ENCODE data around the gene AAMP.

The AAMP gene

DNA sequence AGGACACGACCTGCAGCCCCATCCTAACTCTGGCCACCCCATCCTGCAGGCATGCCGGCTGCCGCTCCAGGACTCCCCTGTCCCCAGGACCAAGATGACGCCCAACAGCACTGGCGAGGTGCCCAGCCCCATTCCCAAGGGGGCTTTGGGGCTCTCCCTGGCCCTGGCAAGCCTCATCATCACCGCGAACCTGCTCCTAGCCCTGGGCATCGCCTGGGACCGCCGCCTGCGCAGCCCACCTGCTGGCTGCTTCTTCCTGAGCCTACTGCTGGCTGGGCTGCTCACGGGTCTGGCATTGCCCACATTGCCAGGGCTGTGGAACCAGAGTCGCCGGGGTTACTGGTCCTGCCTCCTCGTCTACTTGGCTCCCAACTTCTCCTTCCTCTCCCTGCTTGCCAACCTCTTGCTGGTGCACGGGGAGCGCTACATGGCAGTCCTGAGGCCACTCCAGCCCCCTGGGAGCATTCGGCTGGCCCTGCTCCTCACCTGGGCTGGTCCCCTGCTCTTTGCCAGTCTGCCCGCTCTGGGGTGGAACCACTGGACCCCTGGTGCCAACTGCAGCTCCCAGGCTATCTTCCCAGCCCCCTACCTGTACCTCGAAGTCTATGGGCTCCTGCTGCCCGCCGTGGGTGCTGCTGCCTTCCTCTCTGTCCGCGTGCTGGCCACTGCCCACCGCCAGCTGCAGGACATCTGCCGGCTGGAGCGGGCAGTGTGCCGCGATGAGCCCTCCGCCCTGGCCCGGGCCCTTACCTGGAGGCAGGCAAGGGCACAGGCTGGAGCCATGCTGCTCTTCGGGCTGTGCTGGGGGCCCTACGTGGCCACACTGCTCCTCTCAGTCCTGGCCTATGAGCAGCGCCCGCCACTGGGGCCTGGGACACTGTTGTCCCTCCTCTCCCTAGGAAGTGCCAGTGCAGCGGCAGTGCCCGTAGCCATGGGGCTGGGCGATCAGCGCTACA, 7.0 kb downstream of the AAMP start:
- no peak overlapping the region for H3K23ac ChIP-seq (ENCODE audit: low read length in 2 of 2)
- H2BK120ac ChIP-seq (ENCODE audit: low read depth, low read length) = no peak overlapping the region
- no peak overlapping the region for H2BK5ac ChIP-seq (ENCODE audit: low read depth, low read length, poor library complexity, severe bottlenecking)
- DNase-seq = no peak
- peak overlapping the region in 1 of 2 experiments; percentile 75 for H2BK12ac ChIP-seq (ENCODE audit: low read length in 2 of 2)
- H2BK15ac ChIP-seq (ENCODE audit: low read depth, poor library complexity, severe bottlenecking) = peak overlapping the region; percentile 46
- H3K9me3 ChIP-seq (ENCODE audit: control insufficient read depth, low read length) = no peaks in the 10 kb centered on the region
- WGBS = 97% methylated on average over 39 of the region's 39 CpGs
- no peak overlapping the region for H2AFZ ChIP-seq (ENCODE audit: low read depth, low read length)
- no peaks in the 10 kb centered on the region for H3K27me3 ChIP-seq (ENCODE audit: control insufficient read depth in 1 of 2, insufficient read depth in 1 of 2, low read length in 2 of 2)
- no peak overlapping the region for H3K9ac ChIP-seq (ENCODE audit: low read length)
- H3K79me1 ChIP-seq (replicated peaks; ENCODE audit: low read length, poor library complexity, severe bottlenecking) = peaks cover 33% of the 10 kb centered on the region
- H2AK5ac ChIP-seq (ENCODE audit: low read length, severe bottlenecking) = no peak overlapping the region
- H3K4me3 ChIP-seq (ENCODE audit: insufficient read depth in 1 of 2, low read depth in 1 of 2, low read length in 2 of 2) = no peak overlapping the region
- peak overlapping the region; percentile 43 for H4K91ac ChIP-seq (ENCODE audit: low read length)
- H3K4me1 ChIP-seq (ENCODE audit: control insufficient read depth, insufficient read depth, low read depth, low read length) = peaks cover 35% of the 10 kb centered on the region
- H3K4ac ChIP-seq (ENCODE audit: low read depth in 1 of 2, low read length in 2 of 2) = peak overlapping the region; percentile 8 to 10
- H4K8ac ChIP-seq (ENCODE audit: low read length) = no peak overlapping the region
- H3K4me2 ChIP-seq (ENCODE audit: low read length, poor library complexity, severe bottlenecking) = no peak overlapping the region
- H3K18ac ChIP-seq (ENCODE audit: low read depth in 1 of 2, low read length in 2 of 2) = no peak overlapping the region
- H3K27ac ChIP-seq (ENCODE audit: low read length, poor library complexity, severe bottlenecking) = no peak overlapping the region
- H3K36me3 ChIP-seq (ENCODE audit: control insufficient read depth in 1 of 2, insufficient read depth in 2 of 2, low read depth in 1 of 2, low read length in 2 of 2) = peaks cover 47 to 60% of the 10 kb centered on the region in 2 experiments
- peak overlapping the region in 1 of 2 experiments; percentile 27 for H3K14ac ChIP-seq (ENCODE audit: low read length in 2 of 2)

DNA sequence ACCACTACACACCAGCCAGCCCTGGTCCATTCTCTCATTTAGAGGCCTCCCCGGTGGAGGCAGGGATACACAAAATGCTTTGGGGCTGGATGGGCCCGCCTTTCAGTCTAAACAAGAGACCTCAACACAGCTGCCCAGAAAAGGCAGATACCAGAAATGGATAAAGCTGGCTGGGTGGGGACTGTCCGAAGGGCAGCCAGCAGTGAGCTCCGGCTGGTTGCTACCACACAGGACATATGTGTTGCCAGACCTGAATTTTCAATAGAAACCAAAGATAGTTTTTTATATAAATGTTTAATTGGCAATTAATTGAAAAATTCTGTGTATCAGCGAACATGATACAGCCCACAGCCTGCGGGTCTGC, 7.7 kb downstream of the AAMP start:
- no peak overlapping the region for H3K27ac ChIP-seq (ENCODE audit: low read length, poor library complexity, severe bottlenecking)
- peak overlapping the region; percentile 9 for H2BK15ac ChIP-seq (ENCODE audit: low read depth, poor library complexity, severe bottlenecking)
- H4K8ac ChIP-seq (ENCODE audit: low read length) = peak overlapping the region; percentile 79
- H3K4me2 ChIP-seq (ENCODE audit: low read length, poor library complexity, severe bottlenecking) = no peak overlapping the region
- H3K79me1 ChIP-seq (replicated peaks; ENCODE audit: low read length, poor library complexity, severe bottlenecking) = peaks cover 28% of the 10 kb centered on the region
- H2AFZ ChIP-seq (ENCODE audit: low read depth, low read length) = no peak overlapping the region
- peak overlapping the region; percentile 76 for H4K91ac ChIP-seq (ENCODE audit: low read length)
- 86% methylated on average over 5 of the region's 6 CpGs for WGBS
- peaks cover 46 to 59% of the 10 kb centered on the region in 2 experiments for H3K36me3 ChIP-seq (ENCODE audit: control insufficient read depth in 1 of 2, insufficient read depth in 2 of 2, low read depth in 1 of 2, low read length in 2 of 2)
- H3K4me3 ChIP-seq (ENCODE audit: insufficient read depth in 1 of 2, low read depth in 1 of 2, low read length in 2 of 2) = no peak overlapping the region
- no peak overlapping the region for H2BK120ac ChIP-seq (ENCODE audit: low read depth, low read length)
- no peak overlapping the region for H2BK5ac ChIP-seq (ENCODE audit: low read depth, low read length, poor library complexity, severe bottlenecking)
- H3K4ac ChIP-seq (ENCODE audit: low read depth in 1 of 2, low read length in 2 of 2) = peak overlapping the region in 1 of 2 experiments; percentile 17
- no peak overlapping the region for H3K9ac ChIP-seq (ENCODE audit: low read length)
- H3K27me3 ChIP-seq (ENCODE audit: control insufficient read depth in 1 of 2, insufficient read depth in 1 of 2, low read length in 2 of 2) = no peaks in the 10 kb centered on the region
- H2BK12ac ChIP-seq (ENCODE audit: low read length in 2 of 2) = peak overlapping the region in 1 of 2 experiments; percentile 8
- H3K23ac ChIP-seq (ENCODE audit: low read length in 2 of 2) = peak overlapping the region in 1 of 2 experiments; percentile 47
- no peaks in the 10 kb centered on the region for H3K9me3 ChIP-seq (ENCODE audit: control insufficient read depth, low read length)
- no peak overlapping the region for H3K14ac ChIP-seq (ENCODE audit: low read length in 2 of 2)
- peaks cover 35% of the 10 kb centered on the region for H3K4me1 ChIP-seq (ENCODE audit: control insufficient read depth, insufficient read depth, low read depth, low read length)
- no peak overlapping the region for H2AK5ac ChIP-seq (ENCODE audit: low read length, severe bottlenecking)
- no peak for DNase-seq
- peak overlapping the region; percentile 30 to 48 for H3K18ac ChIP-seq (ENCODE audit: low read depth in 1 of 2, low read length in 2 of 2)

DNA sequence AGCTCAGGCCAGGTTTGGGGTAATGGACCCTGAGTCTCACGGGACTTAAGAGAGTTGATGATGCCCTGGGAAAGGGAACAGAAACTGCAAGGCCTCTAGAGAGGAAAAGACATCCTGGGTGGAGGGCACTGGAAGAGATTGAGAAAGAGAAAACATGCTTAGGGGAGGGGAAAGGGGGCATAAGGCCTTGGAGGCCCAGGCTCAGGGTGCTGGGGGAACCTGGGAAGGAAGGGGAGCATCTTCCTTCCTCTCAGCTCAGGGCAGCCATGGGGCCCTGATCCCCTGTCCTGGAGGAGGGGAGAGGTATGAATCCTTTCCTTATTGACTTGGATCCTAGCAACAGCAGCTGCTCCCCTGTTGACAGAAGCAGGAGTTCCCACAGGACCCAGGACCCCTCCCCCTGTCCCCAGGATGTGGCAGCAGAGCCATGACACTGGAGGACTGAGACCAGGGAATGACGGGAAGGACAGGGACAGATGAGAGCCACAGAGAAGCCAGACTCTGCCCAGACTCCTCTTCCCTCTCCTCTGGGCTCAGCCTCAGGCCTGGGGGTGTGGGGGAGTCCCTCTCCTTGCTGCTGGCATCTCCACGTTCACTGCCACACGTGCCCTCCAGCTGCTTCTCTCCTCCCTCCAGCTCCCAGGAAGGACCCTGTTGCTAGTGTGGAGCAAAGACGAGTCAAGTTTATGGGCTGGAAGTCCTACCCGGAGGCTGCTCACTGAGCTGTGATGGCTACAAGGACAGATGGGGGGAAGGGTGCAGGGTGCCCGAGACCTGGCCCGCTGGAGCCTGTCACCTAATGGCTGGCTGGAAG, 8.3 kb downstream of the AAMP start:
- Histone ChIP-seq H3K27me3 (ENCODE audit: control insufficient read depth in 1 of 2, insufficient read depth in 1 of 2, low read length in 2 of 2) (no peaks in the 10 kb centered on the region), H3K79me1 (replicated peaks; ENCODE audit: low read length, poor library complexity, severe bottlenecking) (peaks cover 23% of the 10 kb centered on the region), H3K9ac (ENCODE audit: low read length) (peak overlapping the region; percentile 38), H3K36me3 (ENCODE audit: control insufficient read depth in 1 of 2, insufficient read depth in 2 of 2, low read depth in 1 of 2, low read length in 2 of 2) (peaks cover 46 to 57% of the 10 kb centered on the region in 2 experiments), H3K4me3 (ENCODE audit: insufficient read depth in 1 of 2, low read depth in 1 of 2, low read length in 2 of 2) (no peak overlapping the region), H4K8ac (ENCODE audit: low read length) (peak overlapping the region; percentile 79), H2AFZ (ENCODE audit: low read depth, low read length) (no peak overlapping the region), H3K18ac (ENCODE audit: low read depth in 1 of 2, low read length in 2 of 2) (peak overlapping the region; percentile 30 to 81), H3K23ac (ENCODE audit: low read length in 2 of 2) (peak overlapping the region in 1 of 2 experiments; percentile 47), H3K4me1 (ENCODE audit: control insufficient read depth, insufficient read depth, low read depth, low read length) (peaks cover 35% of the 10 kb centered on the region), H2BK120ac (ENCODE audit: low read depth, low read length) (peak overlapping the region; percentile 51), H3K4ac (ENCODE audit: low read depth in 1 of 2, low read length in 2 of 2) (peak overlapping the region; percentile 19 to 52), H2BK5ac (ENCODE audit: low read depth, low read length, poor library complexity, severe bottlenecking) (no peak overlapping the region), H2BK15ac (ENCODE audit: low read depth, poor library complexity, severe bottlenecking) (peak overlapping the region; percentile 9), H4K91ac (ENCODE audit: low read length) (peak overlapping the region; percentile 95), H3K14ac (ENCODE audit: low read length in 2 of 2) (no peak overlapping the region), H3K27ac (ENCODE audit: low read length, poor library complexity, severe bottlenecking) (no peak overlapping the region), H3K4me2 (ENCODE audit: low read length, poor library complexity, severe bottlenecking) (no peak overlapping the region), H2AK5ac (ENCODE audit: low read length, severe bottlenecking) (peak overlapping the region; percentile 34), H2BK12ac (ENCODE audit: low read length in 2 of 2) (peak overlapping the region; percentile 75 to 94), H3K9me3 (ENCODE audit: control insufficient read depth, low read length) (no peaks in the 10 kb centered on the region)
- DNase-seq = peak; percentile 60
- WGBS = 69% methylated on average over 5 of the region's 8 CpGs
